ENCODE results near the gene PCED1B. TPM values are rescaled to one million over a fixed set of nuclear protein-coding genes. Genes with fewer than 3 reads are reported as not detected.
"Not testable (repeated sequence)": the region's sequence is repeated elsewhere in the genome, so short reads cannot be mapped to it uniquely, and the experiment has no call there.

PCED1B gene
- total RNA-seq, 2 donors from 2014 or later, result 1.1 to 1.9 TPM

- DNase-seq (no peak), ATAC-seq (no peak)
- intact Hi-C loops (cut with DNase I), result no loop called here
These were observed 30.7 kb downstream of the PCED1B start for GRCh38 chr12:47110011-47110541.

DNA sequence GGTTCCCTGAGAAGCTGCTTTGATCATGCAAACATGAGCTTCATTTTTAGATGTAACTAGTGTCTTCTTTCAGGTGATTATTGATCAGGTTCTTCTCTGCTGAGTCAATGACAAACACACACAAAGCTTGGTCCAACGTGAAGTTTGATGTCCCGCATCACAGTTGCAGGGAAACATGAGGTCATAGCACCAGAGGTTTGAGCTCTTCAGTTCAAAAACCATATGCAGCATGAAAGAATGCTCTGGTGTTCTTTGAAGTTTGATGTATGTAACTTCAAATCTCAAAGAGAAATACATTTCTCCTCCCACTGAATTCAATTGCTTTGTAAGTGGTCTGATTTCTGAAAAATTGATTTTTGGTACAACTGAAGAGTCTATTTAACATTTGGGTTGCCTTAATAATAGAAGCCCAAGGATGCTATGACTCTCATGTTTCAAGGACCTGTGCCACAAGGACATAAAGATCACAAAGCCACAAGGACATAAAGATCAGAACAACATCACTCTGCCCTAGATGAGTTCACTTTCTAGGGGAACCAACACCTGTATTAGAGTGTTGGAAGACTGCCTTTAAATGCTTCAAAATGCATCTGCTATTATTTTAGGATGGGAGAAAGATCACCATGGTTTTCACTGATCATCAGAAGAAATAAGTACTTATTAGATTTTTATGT lies 31.4 kb downstream of the PCED1B start:
- intact Hi-C loops (cut with DNase I), result no loop called here
- ATAC-seq (no peak), DNase-seq (no peak)

DNA sequence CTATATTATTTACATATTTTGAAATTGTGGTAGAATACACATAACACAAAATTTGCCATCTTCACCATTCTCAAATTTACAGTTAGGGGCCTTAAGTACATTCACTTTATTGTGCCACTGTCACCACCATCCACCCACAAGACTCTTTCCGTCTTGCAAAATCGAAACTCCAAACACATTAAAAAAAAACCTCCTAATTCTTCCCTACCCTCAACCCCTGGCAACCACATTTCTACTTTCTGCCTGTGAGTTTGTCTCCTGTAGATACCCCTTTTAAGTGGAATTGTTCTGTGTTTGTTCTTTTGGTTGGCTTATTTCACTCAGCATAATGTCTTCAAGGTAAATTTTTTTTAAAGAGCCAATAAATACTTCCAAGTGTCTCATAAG lies 32.0 kb downstream of the PCED1B start:
- intact Hi-C loops (cut with DNase I), result no loop called here
- DNase-seq, result no peak
- no peak for ATAC-seq

GRCh38 chr12:47111854-47112253 lies 32.4 kb downstream of the PCED1B start:
- intact Hi-C loops (cut with DNase I), result no loop called here
- no peak for ATAC-seq
- no peak for DNase-seq

DNA sequence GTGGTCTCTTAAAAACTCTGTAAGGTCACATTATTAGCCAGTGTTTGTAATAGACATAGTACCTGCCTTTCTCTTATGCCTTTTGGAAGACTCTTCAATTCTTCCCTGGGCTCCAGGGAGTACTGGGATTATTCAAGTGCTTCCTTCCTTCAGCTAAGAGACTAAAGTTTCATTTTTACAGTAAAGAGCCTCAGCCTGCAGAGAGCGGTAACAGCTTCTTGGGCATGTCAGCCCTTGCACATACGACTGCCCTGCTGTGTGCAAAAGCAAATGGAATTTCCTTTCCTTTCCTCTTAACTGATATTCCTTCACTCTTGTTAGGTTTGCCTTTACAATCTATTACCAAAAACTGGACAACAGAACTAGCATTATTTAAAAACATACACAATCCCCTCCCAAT lies 33.3 kb downstream of the PCED1B start:
- intact Hi-C loops (cut with DNase I), result no loop called here
- no peak for DNase-seq
- ATAC-seq, result no peak

DNA sequence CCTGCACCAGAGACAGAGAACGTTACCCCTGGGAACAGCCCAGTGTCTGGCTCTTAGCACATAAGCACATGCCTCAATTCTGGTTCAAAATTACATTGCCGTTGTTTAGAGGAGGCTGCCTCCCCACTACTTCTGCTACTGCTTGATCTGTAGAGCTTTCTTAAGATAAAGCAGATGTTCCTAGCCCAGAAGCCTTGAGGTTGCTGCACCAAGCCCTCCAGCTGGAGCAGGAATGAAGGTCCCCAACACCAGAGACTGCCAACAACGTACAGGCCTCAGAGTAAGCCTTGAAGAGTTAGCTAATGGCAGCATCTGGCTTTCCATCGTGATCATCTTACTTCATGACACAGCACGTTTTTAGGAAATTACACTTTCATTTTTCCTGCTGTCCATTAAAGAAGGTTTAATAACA lies 35.1 kb downstream of the PCED1B start:
- DNase-seq (no peak), ATAC-seq (no peak)
- intact Hi-C loops (cut with DNase I), result no loop called here

DNA sequence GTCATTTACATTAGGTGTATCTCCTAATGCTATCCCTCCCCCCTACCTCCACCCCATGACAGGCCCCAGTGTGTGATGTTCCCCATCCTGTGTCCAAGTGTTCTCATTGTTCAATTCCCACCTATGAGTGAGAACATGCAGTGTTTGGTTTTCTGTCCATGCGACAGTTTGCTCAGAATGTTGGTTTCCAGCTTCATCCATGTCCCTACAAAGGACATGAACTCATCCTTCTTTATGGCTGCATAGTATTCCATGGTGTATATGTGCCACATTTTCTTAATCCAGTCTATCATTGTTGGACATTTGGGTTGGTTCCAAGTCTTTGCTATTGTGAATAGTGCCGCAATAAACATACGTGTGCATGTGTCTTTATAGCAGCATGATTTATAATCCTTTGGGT lies 37.9 kb downstream of the PCED1B start:
- intact Hi-C loops (cut with DNase I); ATAC-seq; DNase-seq: not testable (repeated sequence)

DNA sequence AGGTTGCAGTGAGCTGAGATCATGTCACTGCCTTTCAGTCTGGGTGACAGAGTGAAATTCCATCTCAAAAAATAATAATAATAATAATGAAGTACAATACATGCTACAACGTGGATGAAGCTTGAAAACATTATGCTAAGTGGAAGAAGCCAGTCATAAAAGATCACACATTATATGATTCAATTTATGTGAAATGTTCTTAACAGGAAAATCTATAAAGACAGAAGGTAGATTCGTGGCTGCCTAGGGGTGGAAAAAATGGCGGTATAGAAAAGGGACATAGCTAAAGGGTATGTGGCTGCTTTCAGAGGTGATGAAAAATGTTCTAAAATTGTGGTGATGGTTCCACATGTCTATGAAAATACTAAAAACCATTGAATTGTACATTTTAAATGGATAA lies 41.3 kb downstream of the PCED1B start:
- no peak for DNase-seq
- intact Hi-C loops (cut with DNase I), result no loop called here
- ATAC-seq, result no peak

DNA sequence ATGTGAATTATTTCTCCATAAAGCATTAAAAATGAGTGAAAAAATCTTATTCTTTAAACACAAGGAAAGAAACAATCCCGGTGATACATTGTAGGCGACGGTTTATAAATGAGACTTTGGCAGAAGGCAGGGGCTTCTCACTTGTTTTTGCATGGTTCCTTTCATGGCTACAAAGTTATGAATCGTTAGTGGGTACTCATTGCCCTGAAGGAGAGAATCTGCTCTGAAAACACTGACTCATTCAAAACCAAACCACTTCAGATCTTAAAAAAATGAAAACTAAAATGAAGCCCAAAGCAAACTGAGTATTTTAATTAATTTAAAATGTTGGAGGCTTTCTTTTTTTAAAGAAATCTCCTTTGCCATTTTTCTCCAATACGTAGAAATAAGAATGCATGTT lies 41.7 kb downstream of the PCED1B start:
- DNase-seq (no peak), ATAC-seq (no peak)
- intact Hi-C loops (cut with DNase I), result no loop called here

GRCh38 chr12:47122602-47123001 lies 43.2 kb downstream of the PCED1B start:
- intact Hi-C loops (cut with DNase I), result no loop called here
- DNase-seq (no peak), ATAC-seq (no peak)

GRCh38 chr12:47123730-47124129 lies 44.3 kb downstream of the PCED1B start:
- intact Hi-C loops (cut with DNase I), result no loop called here
- no peak for DNase-seq
- ATAC-seq, result no peak

DNA sequence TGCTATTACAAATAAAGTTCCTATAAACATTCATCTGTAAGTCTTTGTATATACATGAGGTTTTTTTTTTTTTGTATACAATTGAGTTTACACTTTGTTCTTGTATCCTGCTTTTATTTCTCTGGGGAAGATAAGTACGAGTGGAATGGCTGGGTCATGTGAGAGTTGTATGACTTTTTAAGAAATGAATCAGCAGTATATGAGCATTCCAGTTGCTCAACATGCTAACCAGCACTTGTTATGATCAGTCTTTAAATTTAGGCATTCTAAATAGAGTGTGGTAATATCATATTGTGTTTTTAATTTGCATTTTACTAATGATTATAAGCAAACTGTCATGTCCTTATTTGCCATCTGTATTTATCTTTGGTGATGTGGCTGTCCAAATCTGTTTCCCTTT lies 45.0 kb downstream of the PCED1B start:
- DNase-seq (no peak), ATAC-seq (no peak)
- intact Hi-C loops (cut with DNase I), result no loop called here

- no peak for ATAC-seq
- no peak for DNase-seq
- intact Hi-C loops (cut with DNase I), result no loop called here
These were observed 46.8 kb downstream of the PCED1B start for GRCh38 chr12:47126246-47126645.

GRCh38 chr12:47131011-47131410 lies 51.6 kb downstream of the PCED1B start:
- no peak for DNase-seq
- ATAC-seq, result no peak
- intact Hi-C loops (cut with DNase I), result no loop called here

DNA sequence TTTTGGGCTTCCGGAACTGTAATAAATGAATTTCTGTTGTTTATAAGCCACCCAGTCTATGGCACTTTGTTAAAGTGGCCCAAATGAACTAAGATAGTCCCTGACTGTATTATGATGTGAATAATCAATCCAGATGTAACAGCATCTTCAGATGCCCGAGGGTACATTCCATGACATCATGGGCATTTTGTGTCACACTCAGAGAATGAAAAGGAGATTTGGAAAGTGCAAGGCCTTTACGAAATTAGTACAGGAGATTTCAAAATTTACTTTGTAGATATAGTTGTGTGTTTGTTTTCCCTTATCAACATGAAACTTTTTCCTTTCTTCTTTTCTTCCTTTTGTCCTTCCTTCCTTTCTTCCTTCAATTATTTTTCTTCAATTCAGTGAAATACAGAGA lies 54.6 kb downstream of the PCED1B start:
- DNase-seq (no peak), ATAC-seq (no peak)
- intact Hi-C loops (cut with DNase I), result no loop called here

GRCh38 chr12:47135578-47135977 lies 56.2 kb downstream of the PCED1B start:
- DNase-seq (no peak), ATAC-seq (no peak)
- intact Hi-C loops (cut with DNase I), result no loop called here

- intact Hi-C loops (cut with DNase I), result no loop called here
- no peak for DNase-seq
- no peak for ATAC-seq
These were observed 59.7 kb downstream of the PCED1B start for GRCh38 chr12:47139000-47139681.

DNA sequence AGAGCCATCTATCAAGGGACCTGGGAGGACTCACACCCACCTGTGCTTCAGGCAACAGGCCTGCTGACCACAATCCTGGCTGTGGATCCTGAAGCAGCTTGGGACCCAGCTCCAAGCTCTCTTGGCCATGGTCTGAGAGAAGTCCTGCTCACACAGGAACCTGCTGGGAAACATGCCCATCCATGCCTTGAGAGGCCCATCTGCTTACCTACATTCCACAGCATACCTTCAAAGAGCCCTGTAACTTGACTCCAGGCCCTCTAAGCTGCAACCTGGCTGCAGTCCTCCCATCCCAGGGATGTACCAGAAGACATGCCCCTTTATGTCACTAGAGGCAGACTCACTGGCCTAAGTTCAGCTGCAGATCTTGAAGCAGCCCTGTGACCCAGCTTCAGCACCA lies 62.0 kb downstream of the PCED1B start:
- DNase-seq (no peak), ATAC-seq (no peak)
- intact Hi-C loops (cut with DNase I), result no loop called here

- no peak for ATAC-seq
- intact Hi-C loops (cut with DNase I), result no loop called here
- DNase-seq, result no peak
These were observed 65.3 kb downstream of the PCED1B start for GRCh38 chr12:47144769-47145168.

GRCh38 chr12:47145188-47145587 lies 65.8 kb downstream of the PCED1B start:
- ATAC-seq (no peak), DNase-seq (no peak)
- intact Hi-C loops (cut with DNase I), result no loop called here

DNA sequence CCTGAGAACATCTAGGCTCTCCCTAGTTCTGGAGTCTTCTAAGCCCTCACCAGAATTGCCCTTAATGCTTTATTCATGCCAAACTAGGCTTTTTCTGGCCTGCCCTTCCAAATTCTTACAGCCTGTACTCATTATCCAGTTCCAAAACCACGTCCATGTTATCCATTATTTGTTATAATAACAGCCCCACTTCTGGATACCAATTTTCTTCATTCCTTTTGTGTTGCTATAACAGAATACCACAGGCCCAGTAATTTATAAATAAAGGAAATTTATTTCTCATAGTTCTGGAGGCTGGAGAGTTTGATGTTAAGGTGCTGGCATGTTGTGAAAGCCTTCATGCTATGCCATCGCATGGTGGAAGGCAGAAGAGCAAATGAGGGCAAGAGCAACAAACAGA lies 68.3 kb downstream of the PCED1B start:
- DNase-seq (no peak), ATAC-seq (no peak)
- intact Hi-C loops (cut with DNase I), result no loop called here
